GM21423 (cell line): Measurements from ENCODE around the gene AAK1.
"Not testable (repeated sequence)": the region's sequence is repeated elsewhere in the genome, so short reads cannot be mapped to it uniquely, and the experiment has no call there.

Experiments
- ATAC-seq: cut with Tn5 transposase; IDR thresholded peaks from one replicate; pipeline ENCODE4 v1.9.1; 2021; ENCODE audit warnings: mild to moderate bottlenecking, moderate library complexity; ENCODE audit not compliant: unreplicated experiment

The AAK1 gene

DNA sequence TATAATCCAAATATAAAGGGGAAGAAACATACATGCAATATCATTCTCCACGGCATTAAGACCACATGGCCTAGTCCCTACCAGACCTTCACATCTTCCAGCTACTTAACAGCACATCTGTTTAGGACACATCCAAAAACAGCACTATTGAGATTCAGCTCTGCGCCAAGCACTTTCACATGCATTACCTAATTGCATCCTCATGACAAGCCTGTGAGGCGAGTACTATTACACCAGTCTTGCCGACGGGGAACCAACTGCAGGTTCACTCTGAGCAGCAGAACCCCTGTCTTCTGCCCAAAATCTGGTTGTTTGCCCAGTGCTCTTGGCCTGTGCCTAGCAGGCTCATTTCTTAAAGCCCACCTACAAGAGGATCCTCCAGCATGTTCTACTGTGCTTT lies 66.7 kb downstream of the AAK1 start:
- ATAC-seq = no peak

DNA sequence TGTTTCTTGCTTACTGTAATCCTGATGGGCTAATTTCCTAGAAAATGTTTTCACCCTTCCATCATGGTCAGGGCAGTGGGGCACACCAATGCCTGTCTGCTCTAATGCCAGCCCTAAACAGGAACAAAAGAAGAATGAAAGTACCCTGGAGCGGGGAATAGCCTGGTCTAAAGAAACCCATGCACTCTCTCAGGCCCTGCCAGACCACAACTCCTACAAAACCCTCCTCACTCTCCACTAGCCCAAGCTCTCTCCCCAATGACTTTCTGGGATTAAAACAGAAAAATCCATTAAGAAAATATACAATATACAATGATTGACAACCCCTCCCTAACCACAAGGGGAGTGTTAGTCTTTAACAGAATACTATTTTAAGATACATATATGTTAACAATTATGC lies 67.6 kb downstream of the AAK1 start:
- no peak for ATAC-seq

DNA sequence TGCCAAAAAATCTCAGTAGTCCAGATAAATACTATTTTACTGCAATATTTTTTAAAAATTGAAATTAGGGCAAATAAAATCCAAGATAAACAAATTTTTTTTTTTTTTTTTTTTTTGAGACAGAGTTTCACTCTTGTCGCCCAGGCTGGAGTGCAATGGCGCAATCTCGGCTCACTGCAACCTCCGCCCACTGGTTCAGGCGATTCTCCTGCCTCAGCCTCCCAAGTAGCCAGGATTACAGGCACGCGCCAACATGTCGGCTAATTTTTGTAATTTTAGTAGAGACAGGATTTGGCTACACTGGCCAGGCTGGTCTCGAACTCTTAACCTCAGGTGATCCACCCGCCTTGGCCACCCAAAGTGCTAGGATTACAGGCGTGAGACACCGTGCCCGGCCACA lies 68.2 kb downstream of the AAK1 start:
- not testable (repeated sequence) for ATAC-seq

DNA sequence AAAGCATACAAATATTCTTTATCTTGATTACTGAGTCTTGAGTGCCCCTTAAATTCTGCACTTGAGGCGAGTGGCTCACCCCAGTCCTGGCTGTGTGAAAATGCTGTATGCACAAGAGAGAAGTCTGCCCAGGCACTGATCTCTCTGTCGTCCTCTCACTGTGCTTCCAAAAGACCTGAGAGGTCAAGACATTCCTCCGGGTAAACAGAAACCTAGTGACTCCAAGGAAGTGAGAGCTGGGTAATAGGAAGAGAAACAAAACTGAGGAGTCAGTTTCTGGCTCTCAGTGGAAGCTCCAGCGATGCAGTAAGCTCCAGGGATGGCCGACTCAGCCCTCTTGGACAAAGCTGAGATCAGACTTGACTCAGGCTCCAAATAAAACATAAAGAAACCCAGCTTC lies 70.9 kb downstream of the AAK1 start:
- ATAC-seq = no peak

DNA sequence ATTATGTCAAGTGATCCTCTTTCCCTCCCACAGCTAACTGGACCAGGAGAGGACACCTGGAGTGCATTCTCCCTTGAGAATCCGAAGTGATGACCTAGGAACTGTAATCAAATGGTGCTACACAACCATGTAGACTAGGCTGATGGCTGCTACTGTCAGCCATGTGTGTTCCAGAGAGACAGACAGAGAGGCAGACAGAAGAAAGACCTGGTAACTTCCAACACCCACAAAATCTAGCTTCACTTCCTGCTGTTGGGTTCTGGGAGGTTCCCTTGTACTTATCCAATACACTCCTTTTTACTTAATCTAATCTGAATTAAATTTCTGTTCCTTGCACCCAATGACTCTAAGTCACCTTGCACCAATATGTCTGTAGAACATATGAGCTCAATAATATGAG lies 72.3 kb downstream of the AAK1 start:
- ATAC-seq = no peak

DNA sequence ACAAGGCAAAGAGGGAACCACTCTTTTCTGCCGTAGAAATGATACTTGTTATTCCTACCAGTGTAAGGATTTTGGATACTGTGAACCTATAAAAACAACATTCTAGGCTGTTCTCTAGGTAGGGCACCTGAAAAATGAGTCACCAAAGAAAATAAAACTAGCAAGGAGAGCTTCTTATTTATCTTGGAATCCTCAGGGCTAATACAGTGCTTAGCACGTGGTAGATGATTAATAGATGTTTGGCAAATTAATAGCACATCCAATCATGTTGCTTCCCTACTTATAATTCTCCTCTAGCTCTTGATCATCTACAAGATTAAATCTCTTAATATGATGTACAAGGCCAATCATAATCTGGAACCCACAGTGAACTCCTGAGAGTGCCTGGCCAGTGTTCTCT lies 73.1 kb downstream of the AAK1 start:
- ATAC-seq = no peak

DNA sequence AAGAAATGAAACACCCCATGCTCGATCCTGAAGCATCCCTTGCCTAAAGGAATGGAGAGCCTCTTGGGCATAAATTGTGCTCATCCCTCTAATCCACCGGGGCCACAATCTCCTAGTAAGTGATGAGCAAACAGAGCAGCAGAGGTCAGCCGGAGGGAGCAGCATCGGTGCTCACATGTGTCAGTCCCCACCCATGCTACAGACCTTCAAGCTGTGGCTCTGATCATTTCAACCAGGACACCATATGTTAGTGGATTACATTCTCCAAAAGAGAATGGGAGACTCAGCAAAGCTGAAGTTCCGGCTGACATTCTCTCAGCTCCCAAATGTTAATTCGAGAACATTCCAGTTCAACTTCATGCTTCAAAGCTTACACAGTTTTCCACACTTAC lies 75.6 kb downstream of the AAK1 start:
- no peak for ATAC-seq

DNA sequence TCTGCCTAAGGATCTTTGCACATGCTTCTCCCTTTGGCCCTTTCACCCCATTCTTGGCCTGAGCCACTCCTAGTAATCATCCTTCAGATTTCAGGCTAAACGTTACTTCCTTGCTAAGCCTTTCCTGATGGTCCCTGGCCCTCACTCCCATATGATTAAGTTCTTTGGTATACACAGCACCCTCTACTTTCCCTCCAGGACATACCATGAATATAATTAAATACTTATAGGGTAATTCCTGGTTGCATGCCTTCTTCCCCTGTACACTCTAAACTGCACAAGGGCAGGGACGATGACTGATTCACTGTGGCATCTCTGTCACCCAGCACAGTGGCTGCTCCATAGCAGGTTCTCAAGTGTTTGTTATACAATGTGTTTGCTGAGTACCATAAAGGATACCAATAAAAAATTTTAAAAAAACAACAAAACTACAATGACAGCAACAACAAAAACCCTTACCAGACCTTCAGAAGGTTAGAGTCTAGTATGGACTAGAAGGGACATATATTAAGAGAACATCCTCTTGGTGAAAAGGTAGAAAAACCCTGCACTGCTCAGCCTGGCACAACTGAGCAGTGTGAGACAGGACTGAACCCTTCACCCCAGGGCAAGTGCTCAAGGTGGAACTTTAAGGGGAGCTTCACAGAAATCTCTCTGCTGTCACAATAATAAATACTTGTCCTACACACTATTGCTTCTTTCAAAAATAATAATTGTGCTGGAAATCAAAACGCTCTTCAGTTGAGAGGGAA lies 76.2 kb downstream of the AAK1 start:
- ATAC-seq = no peak

DNA sequence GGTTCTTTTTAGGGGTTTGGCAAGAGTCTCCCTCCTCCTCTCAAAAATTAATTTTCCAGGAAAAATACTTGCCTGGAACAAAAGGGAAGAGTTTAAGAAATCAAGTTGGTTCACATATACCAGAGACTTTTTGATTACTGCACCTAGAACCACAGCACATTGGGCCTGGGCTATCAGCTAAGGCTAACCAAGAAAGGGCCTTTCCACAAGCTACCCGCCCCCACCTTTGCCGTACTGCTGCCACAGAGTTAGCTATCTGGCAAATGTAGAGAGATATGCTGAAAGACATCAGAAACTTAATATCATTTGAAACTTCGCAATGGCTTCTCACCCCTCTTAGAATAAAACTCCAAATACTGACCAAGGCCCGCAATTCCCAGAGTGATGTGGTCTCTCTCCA lies 76.9 kb downstream of the AAK1 start:
- no peak for ATAC-seq

DNA sequence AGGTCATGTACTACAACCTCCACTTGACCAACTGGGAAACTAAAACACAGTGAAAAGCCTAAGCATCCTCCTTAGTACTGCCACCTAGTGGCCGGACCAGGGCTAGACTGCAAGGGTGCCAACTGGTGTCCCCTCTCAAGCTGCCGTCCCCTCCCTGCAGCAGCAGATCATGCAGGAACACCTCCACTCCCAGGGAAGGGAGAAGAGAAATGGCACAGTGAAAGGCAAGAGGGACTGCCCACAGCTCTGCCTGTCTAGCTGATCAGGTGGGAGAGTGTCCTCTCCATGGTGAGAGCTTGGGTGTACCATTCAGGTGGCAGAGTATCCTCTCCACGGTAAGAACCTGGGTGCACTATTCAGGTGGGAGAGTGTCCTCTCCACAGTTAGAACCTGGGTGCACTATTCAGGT lies 78.1 kb downstream of the AAK1 start:
- ATAC-seq = peak; percentile 61

DNA sequence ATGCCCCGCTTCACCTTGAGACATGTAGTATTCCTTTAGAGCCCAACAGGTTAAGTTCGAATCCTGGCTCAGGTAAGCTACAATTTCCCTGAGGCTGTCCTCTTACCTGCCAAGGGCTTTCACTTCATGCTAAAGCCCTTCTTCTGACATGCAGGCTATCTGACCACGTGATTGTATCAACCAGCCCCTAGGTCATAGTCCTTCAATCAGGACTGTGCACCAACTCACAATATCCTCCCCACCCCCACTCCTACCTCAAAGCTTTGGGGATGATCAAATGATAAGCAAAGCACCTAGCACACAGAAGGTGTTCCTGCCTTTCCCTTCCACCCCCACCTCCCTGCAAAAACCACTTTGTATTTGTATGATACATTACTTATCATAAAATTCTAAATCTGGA lies 78.9 kb downstream of the AAK1 start:
- no peak for ATAC-seq

DNA sequence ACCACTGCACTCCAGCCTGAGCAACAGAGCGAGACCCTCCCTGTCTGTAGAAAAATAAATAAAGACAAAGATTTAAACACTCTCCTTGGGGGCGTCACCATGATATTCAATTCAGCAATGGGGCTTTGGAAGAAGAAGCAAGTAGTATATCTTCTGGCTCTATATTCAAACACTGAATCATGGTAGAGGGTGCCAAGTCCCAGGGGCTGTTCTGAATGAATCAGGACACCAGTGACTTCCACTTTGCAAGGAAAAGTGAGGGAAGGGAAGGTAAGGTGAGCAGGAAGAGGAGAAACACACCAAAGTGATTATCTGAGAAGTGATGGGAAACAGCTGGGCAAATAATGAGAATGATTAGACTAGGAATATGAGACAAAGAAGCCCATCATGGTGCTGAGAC lies 80.5 kb downstream of the AAK1 start:
- no peak for ATAC-seq

DNA sequence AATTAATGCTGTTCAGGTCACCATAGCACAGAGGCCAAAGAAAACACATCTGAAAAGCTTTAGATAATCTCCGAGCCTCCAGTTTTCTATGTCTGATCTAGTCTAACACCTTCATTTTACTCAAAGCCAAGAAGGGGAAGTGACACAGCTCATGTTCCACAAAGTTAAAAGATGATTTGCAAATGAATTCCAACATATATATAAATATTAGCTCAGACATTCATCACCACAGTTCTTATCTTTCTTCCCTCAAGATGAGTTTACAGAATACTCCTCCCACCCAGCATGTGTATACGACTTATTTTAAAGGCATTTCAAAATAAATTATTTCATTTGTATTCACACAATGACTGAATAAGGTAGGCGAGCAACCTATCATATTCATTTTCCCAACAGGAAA lies 82.4 kb downstream of the AAK1 start:
- ATAC-seq = no peak

DNA sequence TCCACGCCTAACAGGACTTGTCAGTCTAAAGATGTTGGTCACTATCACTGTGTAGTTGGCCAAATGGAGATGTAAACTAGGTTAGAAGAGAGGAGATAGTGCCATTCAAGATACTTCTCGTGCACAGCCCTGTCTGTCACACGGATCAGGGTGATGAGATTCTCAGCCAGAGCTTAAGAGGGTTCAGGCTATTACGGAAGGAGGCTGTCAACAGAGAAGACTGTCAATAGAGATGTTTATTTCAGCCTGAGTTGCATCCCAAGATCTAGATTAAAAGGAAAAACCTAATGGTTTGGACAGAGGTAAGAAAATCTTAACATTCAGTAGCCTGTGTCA lies 83.4 kb downstream of the AAK1 start:
- no peak for ATAC-seq

DNA sequence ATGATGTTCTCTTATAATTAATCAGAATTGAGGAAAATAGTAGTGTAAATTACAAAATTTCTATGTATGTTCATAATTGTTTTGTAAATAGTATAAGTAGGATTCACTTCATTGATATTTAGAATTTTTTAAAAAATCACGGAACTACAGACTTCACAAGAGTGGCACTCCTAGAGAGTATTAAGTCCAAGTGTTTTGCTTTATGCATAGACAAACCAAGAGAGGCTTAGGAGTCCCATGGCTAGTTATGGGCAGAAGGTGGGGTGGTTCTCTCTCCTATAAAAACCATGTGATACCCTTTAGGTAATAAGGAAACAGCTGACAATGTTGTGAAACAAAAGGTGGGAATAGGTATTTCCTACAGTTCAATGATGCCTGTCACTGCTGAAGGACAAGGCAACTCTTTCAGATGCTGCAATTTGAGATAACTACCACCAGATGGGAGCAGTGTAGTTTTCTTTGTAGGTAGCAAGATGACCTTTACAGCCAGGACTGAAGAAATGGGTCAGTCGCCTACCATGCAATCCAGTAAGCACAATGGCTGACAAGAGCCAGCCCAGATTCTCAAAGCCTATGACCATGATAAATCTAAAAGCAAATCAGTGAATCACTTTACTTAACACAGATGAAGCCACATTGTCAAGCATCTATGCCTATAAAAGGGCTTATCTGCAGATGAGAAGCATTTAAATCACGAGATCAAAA lies 83.9 kb downstream of the AAK1 start:
- peak; percentile 59 for ATAC-seq

DNA sequence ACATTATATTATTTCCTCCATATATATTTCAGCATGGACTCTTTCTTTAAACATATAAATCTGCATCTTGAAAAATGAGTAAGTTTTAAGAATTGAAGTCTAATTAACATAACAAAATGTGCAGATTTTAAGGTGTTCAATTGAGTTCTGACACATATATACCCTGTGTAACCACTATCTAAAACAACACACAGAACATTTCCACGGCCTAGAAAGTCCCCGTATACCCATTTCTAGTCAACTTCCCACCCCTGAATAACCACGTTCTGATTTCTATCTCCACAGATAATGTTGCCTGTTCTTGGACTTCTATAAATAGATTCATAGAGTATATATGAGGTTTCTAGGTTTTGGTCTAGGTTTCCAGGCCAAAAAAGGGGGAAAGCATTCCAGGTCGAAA lies 87.5 kb downstream of the AAK1 start:
- no peak for ATAC-seq

DNA sequence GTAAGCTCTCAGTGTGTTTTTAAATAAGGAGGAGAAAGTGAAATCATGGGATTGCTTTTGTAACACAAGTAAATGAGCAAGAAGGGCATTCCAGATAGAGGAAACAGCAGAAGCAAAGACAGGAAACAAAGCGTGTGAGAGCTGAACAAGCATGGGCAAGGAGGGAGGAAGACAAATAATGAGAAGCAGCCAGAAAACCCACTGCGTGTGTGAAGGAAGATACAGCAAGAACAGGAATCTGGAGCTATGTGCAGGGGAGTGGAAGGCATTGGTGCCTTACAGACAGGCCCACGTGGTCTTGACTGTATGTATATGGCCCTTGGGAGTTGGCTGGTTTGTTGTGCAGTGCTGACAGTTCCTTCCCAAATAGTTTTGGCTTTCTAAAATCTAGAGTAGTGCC lies 88.6 kb downstream of the AAK1 start:
- no peak for ATAC-seq

DNA sequence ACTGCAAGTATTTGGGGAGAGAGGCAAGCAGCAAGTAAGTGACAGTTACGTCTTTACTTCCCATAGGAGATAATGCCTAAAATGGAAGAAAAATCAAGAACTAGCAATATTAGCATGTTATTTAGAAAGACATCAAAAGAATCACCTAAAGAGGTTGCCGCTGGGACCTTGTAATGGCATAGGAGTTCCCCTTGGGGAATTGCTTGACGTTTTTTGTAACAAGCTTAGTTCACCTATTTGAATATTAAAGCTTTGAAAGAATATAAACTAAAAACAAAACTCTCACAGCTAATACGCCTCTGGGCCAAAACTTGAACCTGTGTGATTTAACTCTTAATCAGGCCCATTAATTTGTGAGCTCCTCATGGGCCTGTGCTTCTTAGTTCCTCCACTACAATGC lies 89.0 kb downstream of the AAK1 start:
- ATAC-seq = no peak

DNA sequence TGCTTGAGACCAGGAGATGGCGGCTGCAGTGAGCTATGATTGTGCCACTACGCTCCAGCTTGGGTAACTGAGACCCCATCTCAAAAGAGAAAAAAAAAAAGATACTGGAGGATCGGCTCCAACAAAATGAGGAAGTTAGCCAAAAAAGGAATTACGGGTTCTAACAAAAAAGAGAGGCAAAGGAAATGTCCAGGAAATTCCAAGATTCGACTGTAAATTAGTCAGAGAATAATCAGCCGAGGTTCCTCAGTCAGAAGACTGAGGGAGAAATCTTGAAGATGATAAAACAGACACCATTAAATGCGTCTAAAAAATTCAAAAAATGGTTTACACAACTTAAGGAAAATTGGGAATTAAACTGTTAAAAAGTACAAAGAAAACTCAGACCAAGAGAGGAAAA lies 89.5 kb downstream of the AAK1 start:
- no peak for ATAC-seq

DNA sequence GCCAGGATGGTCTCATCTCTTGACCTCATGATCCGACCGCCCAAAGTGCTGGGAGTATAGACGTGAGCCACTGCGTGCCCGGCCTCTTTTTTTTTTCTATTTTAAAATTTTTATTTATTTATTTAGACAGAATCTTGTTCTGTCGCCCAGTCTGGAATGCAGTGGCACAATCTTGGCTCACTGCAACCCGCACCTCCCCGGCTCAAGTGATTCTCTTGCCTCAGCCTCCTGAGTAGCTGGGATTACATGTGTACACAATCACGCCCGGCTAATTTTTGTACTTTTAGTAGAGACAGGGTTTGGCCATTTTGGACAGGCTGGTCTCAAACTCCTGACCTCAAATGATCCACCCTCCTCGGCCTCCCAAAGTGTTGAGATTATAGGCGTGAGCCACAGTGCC lies 93.0 kb downstream of the AAK1 start:
- not testable (repeated sequence) for ATAC-seq

DNA sequence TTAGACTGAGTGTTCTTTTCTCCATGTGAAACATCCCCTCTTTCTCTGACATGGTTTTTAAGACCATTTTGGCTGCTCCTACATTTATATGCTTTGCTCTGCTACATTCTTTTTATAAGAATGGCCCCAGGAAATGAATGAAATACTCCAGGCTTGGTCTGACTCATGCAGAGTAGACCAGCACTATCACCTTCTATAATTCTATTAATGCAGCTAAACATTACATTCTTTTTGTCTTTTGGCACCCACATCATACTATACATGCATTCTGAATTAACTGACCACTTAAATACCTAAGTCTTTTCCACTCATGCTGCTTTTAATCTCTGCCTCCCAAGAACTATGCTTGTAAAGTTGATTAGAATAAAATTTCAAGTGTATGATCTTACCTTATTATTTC lies 94.1 kb downstream of the AAK1 start:
- no peak for ATAC-seq

DNA sequence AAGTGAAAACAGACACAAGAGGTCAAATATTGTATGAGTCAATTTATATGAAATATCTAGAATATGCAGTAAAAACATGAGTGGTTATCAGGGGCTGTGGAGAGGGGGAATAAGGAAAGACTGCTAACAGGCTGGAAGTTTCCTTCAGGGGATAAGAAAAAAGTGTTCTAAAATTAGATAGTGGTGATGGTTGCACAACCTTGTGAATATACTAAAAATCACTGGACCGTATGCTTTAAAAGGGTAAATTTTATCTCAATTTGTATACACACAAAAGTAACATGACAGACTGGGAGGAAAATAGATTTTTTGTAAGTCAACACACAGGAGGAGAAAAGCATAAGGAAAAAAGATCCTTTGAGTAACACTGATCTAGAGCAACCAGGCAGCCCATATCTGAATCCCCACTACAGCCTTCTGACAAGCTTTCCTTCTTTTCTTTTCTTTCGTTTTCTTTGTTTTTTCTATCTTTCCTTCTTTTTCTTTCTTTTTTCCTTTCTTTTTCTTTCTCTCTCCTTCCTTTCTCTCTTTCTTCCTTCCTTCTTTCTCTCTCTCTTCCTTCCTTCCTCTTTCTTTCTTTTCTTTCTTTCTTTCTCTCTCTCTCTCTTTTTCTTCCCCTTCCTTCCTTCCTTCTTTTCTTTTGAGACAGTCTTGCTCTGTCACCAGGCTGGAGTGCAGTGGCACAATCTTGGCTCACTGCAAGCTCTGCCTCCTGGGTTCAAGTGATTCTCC lies 95.4 kb downstream of the AAK1 start:
- ATAC-seq = no peak
